CD8-positive, alpha-beta memory T cell (primary cell): ENCODE measurements around the gene PLEKHG3. TPM values are rescaled to one million over a fixed set of nuclear protein-coding genes. Genes with fewer than 3 reads are reported as not detected.

Experiments
- CTCF ChIA-PET: fragments of 350-600 bp; sonication (Branson Sonifier 250); formaldehyde crosslinking; loops from one replicate; lab custom pipeline; 2021; ENCODE audit warnings: antibody characterized with exemption; lab: Charles Lee
- POLR2A ChIA-PET: fragments of 350-600 bp; sonication (Branson Sonifier 250); formaldehyde crosslinking; loops from one replicate; lab custom pipeline; 2021; ENCODE audit warnings: antibody characterized with exemption; lab: Charles Lee
- DNase-seq, 5 donors: peaks; one replicate each; pipeline versions ENCODE4 v3.0.0 to v3.0.0-alpha.2; 2020 to 2022; ENCODE audit warnings: mixed read lengths in 1 of 5
- H3K27ac ChIP-seq: one replicate; pipeline ENCODE4 v1.7.0; 2013; ENCODE audit warnings: low read depth, mild to moderate bottlenecking, low read length, moderate library complexity
- H3K27me3 ChIP-seq: 2 replicates; pipeline ENCODE4 v1.7.0; 2013; ENCODE audit warnings: low read length, mild to moderate bottlenecking; ENCODE audit not compliant: insufficient read depth, poor library complexity, severe bottlenecking
- H3K36me3 ChIP-seq: 2 replicates; pipeline ENCODE4 v1.7.0; 2013; ENCODE audit warnings: mild to moderate bottlenecking, low read length, moderate library complexity; ENCODE audit not compliant: insufficient read depth
- H3K4me1 ChIP-seq: 2 replicates; pipeline ENCODE4 v1.7.0; 2013; ENCODE audit warnings: mild to moderate bottlenecking, low read length, moderate library complexity; ENCODE audit not compliant: insufficient read depth
- H3K4me3 ChIP-seq: 2 replicates; pipeline ENCODE4 v1.7.0; 2013; ENCODE audit warnings: mild to moderate bottlenecking, low read length
- H3K9me3 ChIP-seq: 2 replicates; pipeline ENCODE4 v1.7.0; 2013; ENCODE audit warnings: mild to moderate bottlenecking, low read length
- H3K27ac Mint-ChIP-seq, 8 donors: one replicate each; pipeline ENCODE4 v1.8.0; 2020 to 2021; ENCODE audit warnings: mixed read lengths in 8 of 8, mild to moderate bottlenecking in 6 of 8, inconsistent platforms in 3 of 8, moderate library complexity in 3 of 8
- H3K27me3 Mint-ChIP-seq, 2 donors: one replicate each; pipeline ENCODE4 v1.8.0; 2020 to 2021; ENCODE audit warnings: mixed read lengths in 2 of 2, mild to moderate bottlenecking in 1 of 2, moderate library complexity in 1 of 2
- H3K36me3 Mint-ChIP-seq, 3 donors: one replicate each; pipeline ENCODE4 v1.8.0; 2020 to 2021; ENCODE audit warnings: mixed read lengths in 3 of 3, inconsistent platforms in 1 of 3, mild to moderate bottlenecking in 1 of 3
- H3K4me1 Mint-ChIP-seq, 3 donors: one replicate each; pipeline ENCODE4 v1.8.0; 2020 to 2021; ENCODE audit warnings: mixed read lengths in 3 of 3, inconsistent platforms in 1 of 3, mild to moderate bottlenecking in 1 of 3
- H3K4me3 Mint-ChIP-seq, 7 donors: one replicate each; pipeline ENCODE4 v1.8.0; 2020 to 2021; ENCODE audit warnings: mixed read lengths in 7 of 7, mild to moderate bottlenecking in 6 of 7, moderate library complexity in 4 of 7, inconsistent platforms in 2 of 7
- H3K9me3 Mint-ChIP-seq, 5 donors: one replicate each; pipeline ENCODE4 v1.8.0; 2020 to 2022; ENCODE audit warnings: mixed read lengths in 5 of 5, mild to moderate bottlenecking in 3 of 5, moderate library complexity in 2 of 5, inconsistent platforms in 1 of 5
- polyA plus RNA-seq: library from polyadenylated mRNA; unstranded; fragments of 300-500 nt; fragmentation: Illumina TruSeq; gene quantifications from one replicate; pipeline ENCODE4 v1.2.3, GENCODE V29; 2021
- total RNA-seq, 2 experiments: library from RNA; stranded (reverse); gene quantifications; one replicate each; pipeline ENCODE4 v1.2.3, GENCODE V29; 2021

The PLEKHG3 gene
- total and polyA plus RNA-seq, 3 experiments from 2014 or later = 4.9 to 61.1 (median 5.0) TPM

DNA sequence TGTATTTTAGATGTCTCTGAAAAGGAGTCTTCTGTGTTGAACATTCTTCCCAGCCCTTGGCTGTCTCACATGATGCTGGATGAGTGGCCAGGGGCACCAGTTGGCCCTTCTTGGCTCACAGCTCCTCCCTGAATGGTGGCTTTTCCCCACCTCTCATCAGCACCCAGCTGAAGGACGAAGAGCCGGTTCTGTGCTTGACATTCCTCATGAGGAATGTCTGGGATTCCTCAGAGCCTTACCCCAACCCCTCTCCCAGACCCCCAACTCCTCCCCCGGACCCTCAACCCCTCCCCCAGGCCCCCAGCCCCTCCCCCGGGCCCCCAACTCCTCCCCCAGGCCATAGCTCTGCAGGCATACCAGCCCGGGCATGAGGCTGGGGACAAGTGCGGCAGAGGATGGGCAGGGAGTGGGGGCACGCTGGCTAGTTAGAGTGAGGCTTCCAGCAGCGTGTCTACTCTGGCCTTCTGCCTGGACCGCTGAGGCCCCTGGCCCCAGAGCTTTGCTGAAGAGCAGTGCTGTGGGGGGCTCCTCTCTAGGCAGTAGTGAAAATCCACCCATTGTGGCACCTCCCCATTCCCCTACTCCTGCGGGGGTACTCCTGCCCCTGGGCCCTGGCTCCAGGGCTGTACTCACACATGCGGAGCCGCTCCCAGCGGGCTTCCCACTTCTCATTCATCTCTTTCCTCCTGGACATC, 64.3 kb downstream of the PLEKHG3 start:
- DNase-seq = peak in 1 of 5 donors; percentile 19
- H3K27ac Mint-ChIP-seq = peak overlapping the region in 1 of 8 donors; percentile 23
- Histone ChIP-seq H3K27ac (no peak overlapping the region), H3K36me3 (no peaks in the 10 kb centered on the region), H3K4me3 (no peak overlapping the region), H3K4me1 (peaks cover 21% of the 10 kb centered on the region), H3K9me3 (no peaks in the 10 kb centered on the region), H3K27me3 (no peaks in the 10 kb centered on the region)
- CTCF ChIA-PET = interaction anchor here (6.6 kb wide), 1 partner anchor 97 kb away, joined by 72 read pairs; no protein-coding TSS in a partner anchor
- POLR2A ChIA-PET = no interaction called here
- H3K27me3 Mint-ChIP-seq = no peaks in the 10 kb centered on the region
- no peaks in the 10 kb centered on the region for H3K9me3 Mint-ChIP-seq
- H3K4me1 Mint-ChIP-seq = peaks cover 17 to 21% (median 18%) of the 10 kb centered on the region in 3 donors
- no peaks in the 10 kb centered on the region for H3K36me3 Mint-ChIP-seq
- no peak overlapping the region for H3K4me3 Mint-ChIP-seq

- Mint-ChIP-seq H3K9me3 (no peaks in the 10 kb centered on the region), H3K27ac (peak overlapping the region in 1 of 8 donors; percentile 2), H3K36me3 (no peaks in the 10 kb centered on the region), H3K4me1 (peaks cover 10 to 14% (median 10%) of the 10 kb centered on the region in 3 donors), H3K4me3 (no peak overlapping the region), H3K27me3 (no peaks in the 10 kb centered on the region)
- H3K36me3 ChIP-seq = no peaks in the 10 kb centered on the region
- ChIA-PET POLR2A (no interaction called here), CTCF (interaction anchor here (6.6 kb wide), 1 partner anchor 98 kb away, joined by 72 read pairs; no protein-coding TSS in a partner anchor)
- H3K27me3 ChIP-seq = no peaks in the 10 kb centered on the region
- H3K9me3 ChIP-seq = no peaks in the 10 kb centered on the region
- no peak overlapping the region for H3K4me3 ChIP-seq
- peak in 1 of 5 donors; percentile 27 for DNase-seq
- no peak overlapping the region for H3K27ac ChIP-seq
- peaks cover 18% of the 10 kb centered on the region for H3K4me1 ChIP-seq
Observed at GRCh38 chr14:64769096-64770020, 65.1 kb downstream of the PLEKHG3 start.

- Histone ChIP-seq H3K27me3 (no peaks in the 10 kb centered on the region), H3K36me3 (no peaks in the 10 kb centered on the region), H3K4me1 (peaks cover 14% of the 10 kb centered on the region), H3K9me3 (no peaks in the 10 kb centered on the region), H3K27ac (no peak overlapping the region), H3K4me3 (no peak overlapping the region)
- no peaks in the 10 kb centered on the region for H3K36me3 Mint-ChIP-seq
- POLR2A ChIA-PET = no interaction called here
- H3K27ac Mint-ChIP-seq = no peak overlapping the region
- H3K4me1 Mint-ChIP-seq = peaks cover 5 to 9% (median 5%) of the 10 kb centered on the region in 3 donors
- H3K4me3 Mint-ChIP-seq = no peak overlapping the region
- CTCF ChIA-PET = no interaction called here
- H3K9me3 Mint-ChIP-seq = no peaks in the 10 kb centered on the region
- no peak for DNase-seq
- peaks cover 0 to 1% of the 10 kb centered on the region in 2 donors for H3K27me3 Mint-ChIP-seq
Observed at GRCh38 chr14:64770751-64771150, 66.5 kb downstream of the PLEKHG3 start.

DNA sequence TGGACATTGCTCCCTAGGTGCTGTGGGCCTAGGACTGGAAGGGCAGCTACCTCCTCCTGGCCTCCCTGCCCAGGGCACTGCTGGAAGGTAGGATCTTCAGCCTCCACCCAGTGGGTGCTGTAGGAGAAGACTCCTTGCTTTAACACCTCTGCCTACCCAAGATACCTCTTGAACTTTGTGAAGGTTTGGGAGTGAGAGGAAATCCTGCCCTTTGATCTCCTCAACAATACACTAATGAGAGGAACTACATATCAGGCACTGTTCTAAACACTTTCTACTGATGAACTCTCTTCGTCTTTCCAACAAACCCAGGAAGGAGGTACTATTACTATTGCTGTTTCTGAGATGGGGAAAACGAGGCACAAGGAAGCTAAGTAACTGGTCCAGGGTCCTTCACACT, 66.9 kb downstream of the PLEKHG3 start:
- ChIA-PET CTCF (interaction anchor here (1.7 to 2.6 kb wide), 2 partner anchors 10 to 52 kb away, joined by 7 to 11 read pairs; no protein-coding TSS in a partner anchor), POLR2A (no interaction called here)
- no peaks in the 10 kb centered on the region for H3K9me3 ChIP-seq
- no peak overlapping the region for H3K27ac ChIP-seq
- no peaks in the 10 kb centered on the region for H3K27me3 ChIP-seq
- Mint-ChIP-seq H3K9me3 (no peaks in the 10 kb centered on the region), H3K36me3 (no peaks in the 10 kb centered on the region), H3K27ac (peak overlapping the region in 2 of 8 donors; percentile 2 to 40), H3K4me3 (peak overlapping the region in 1 of 7 donors; percentile 14), H3K27me3 (peaks cover 0 to 5% of the 10 kb centered on the region in 2 donors), H3K4me1 (peaks cover 5 to 9% (median 5%) of the 10 kb centered on the region in 3 donors)
- peaks cover 14% of the 10 kb centered on the region for H3K4me1 ChIP-seq
- no peaks in the 10 kb centered on the region for H3K36me3 ChIP-seq
- no peak overlapping the region for H3K4me3 ChIP-seq
- peak in 1 of 5 donors; percentile 6 for DNase-seq

DNA sequence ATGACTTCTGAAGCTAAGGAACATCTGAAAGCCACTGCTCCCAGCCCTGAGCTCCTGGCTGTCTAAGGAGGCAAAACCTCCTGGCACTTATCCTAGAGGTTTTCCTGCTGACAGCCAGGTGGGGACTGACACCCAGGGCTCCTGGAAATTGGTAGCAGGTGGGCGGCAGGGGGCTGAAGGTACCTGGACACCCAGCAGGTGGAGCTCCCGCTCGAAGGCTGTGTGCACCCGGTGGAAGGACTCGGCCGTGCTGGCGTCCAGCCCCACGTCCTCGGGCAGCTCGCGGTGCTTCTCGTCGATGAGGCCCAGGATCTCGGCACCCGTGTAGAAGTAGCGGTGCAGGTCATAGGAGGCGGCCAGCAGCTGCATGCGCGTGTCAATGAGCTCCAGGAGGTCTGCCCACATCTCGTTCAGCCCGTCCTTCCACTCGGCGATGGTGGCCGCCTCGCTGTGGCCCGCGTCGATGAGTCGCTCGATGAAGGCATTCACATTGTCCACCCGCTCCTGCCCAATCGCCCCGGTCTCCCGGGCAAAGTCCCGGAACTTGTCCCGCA, 68.2 kb downstream of the PLEKHG3 start:
- H3K4me3 ChIP-seq = no peak overlapping the region
- Mint-ChIP-seq H3K27ac (no peak overlapping the region), H3K36me3 (no peaks in the 10 kb centered on the region), H3K9me3 (no peaks in the 10 kb centered on the region), H3K4me3 (no peak overlapping the region), H3K27me3 (peaks cover 0 to 6% of the 10 kb centered on the region in 2 donors), H3K4me1 (peaks cover 5 to 9% (median 5%) of the 10 kb centered on the region in 3 donors)
- peaks cover 14% of the 10 kb centered on the region for H3K4me1 ChIP-seq
- ChIA-PET CTCF (interaction anchor here (1.0 to 2.6 kb wide), 4 partner anchors 11 to 99 kb away, joined by 3 to 11 read pairs (median 6); no protein-coding TSS in a partner anchor), POLR2A (no interaction called here)
- no peaks in the 10 kb centered on the region for H3K27me3 ChIP-seq
- peak in 1 of 5 donors; percentile 36 for DNase-seq
- H3K27ac ChIP-seq = no peak overlapping the region
- H3K9me3 ChIP-seq = no peaks in the 10 kb centered on the region
- no peaks in the 10 kb centered on the region for H3K36me3 ChIP-seq

- no peaks in the 10 kb centered on the region for H3K27me3 ChIP-seq
- no peaks in the 10 kb centered on the region for H3K9me3 ChIP-seq
- H3K36me3 ChIP-seq = no peaks in the 10 kb centered on the region
- Mint-ChIP-seq H3K27me3 (peaks cover 0 to 6% of the 10 kb centered on the region in 2 donors), H3K4me1 (peaks cover 5 to 9% (median 5%) of the 10 kb centered on the region in 3 donors), H3K27ac (no peak overlapping the region), H3K4me3 (no peak overlapping the region), H3K9me3 (no peaks in the 10 kb centered on the region), H3K36me3 (no peaks in the 10 kb centered on the region)
- H3K27ac ChIP-seq = no peak overlapping the region
- no peak overlapping the region for H3K4me3 ChIP-seq
- CTCF ChIA-PET = interaction anchor here (0.5 to 2.6 kb wide), 5 partner anchors 12 to 210 kb away, joined by 3 to 11 read pairs (median 4); no protein-coding TSS in a partner anchor
- DNase-seq = peak in 1 of 5 donors; percentile 14
- peaks cover 14% of the 10 kb centered on the region for H3K4me1 ChIP-seq
- POLR2A ChIA-PET = no interaction called here
Observed at GRCh38 chr14:64773046-64773445, 68.8 kb downstream of the PLEKHG3 start.

DNA sequence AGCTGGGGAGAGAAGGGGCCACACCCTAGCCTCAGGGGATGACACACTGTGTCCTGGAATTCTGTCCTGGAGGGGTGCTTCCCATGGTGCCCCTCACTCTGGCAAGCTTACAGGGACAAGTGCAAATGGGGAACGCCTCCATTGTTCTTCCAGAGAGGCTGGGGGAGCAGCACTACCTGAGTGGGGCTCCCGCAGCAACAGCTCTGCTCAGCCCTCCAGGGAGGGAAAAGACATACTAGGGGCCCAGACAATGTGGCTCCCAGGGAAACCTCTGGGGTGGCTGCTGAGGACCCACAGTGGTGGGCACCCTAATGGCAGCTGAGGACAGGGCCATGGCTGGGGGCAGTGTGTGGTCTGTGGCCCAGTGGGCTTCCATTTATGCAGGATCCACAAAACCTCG, 69.4 kb downstream of the PLEKHG3 start:
- peaks cover 0 to 6% of the 10 kb centered on the region in 2 donors for H3K27me3 Mint-ChIP-seq
- H3K4me3 Mint-ChIP-seq = no peak overlapping the region

More for the DNA sequence above, 69.4 kb downstream of the PLEKHG3 start:
- ChIA-PET POLR2A (no interaction called here), CTCF (interaction anchor here (1.1 to 2.6 kb wide), 2 partner anchors 9 to 12 kb away, joined by 3 to 11 read pairs; no protein-coding TSS in a partner anchor)
- peaks cover 14% of the 10 kb centered on the region for H3K4me1 ChIP-seq
- H3K9me3 ChIP-seq = no peaks in the 10 kb centered on the region
- no peaks in the 10 kb centered on the region for H3K9me3 Mint-ChIP-seq
- no peak overlapping the region for H3K27ac ChIP-seq
- no peaks in the 10 kb centered on the region for H3K27me3 ChIP-seq
- H3K36me3 ChIP-seq = no peaks in the 10 kb centered on the region
- H3K27ac Mint-ChIP-seq = no peak overlapping the region
- H3K4me1 Mint-ChIP-seq = peaks cover 5 to 9% (median 5%) of the 10 kb centered on the region in 3 donors
- H3K4me3 ChIP-seq = no peak overlapping the region
- DNase-seq = peak in 1 of 5 donors; percentile 25
- H3K36me3 Mint-ChIP-seq = no peaks in the 10 kb centered on the region
